Vagina (tissue), 2 donors: ENCODE data around the gene PRPS2. TPM values are rescaled to one million over a fixed set of nuclear protein-coding genes. Genes with fewer than 3 reads are reported as not detected.

Source experiments
- DNase-seq, 2 donors: peaks; one replicate each; pipeline ENCODE4 v3.0.0-alpha.2; 2017; ENCODE audit errors: extremely low spot score in 2 of 2
- H3K27ac ChIP-seq: fragments of 200-600 bp; sonication (generic); one replicate; pipeline ENCODE4 v1.5.1; 2019
- H3K27me3 ChIP-seq: fragments of 200-600 bp; sonication (generic); one replicate; pipeline ENCODE4 v1.5.1; 2019
- H3K36me3 ChIP-seq, 2 donors: fragments of 200-600 bp; sonication (generic); one replicate each; pipeline ENCODE4 v1.5.1; 2017 to 2019
- H3K4me1 ChIP-seq: fragments of 200-600 bp; sonication (generic); one replicate; pipeline ENCODE4 v1.5.1; 2019
- H3K4me3 ChIP-seq, 2 donors: fragments of 200-600 bp; sonication (generic); 1 replicate in 1 of 2; 2 replicates in 1 of 2; pipeline ENCODE4 v1.5.1; 2016 to 2019
- H3K9me3 ChIP-seq: fragments of 200-600 bp; sonication (generic); one replicate; pipeline ENCODE4 v1.5.1; 2019
- POLR2A ChIP-seq, 2 donors: fragments of 450-650 bp; IDR thresholded peaks; one replicate each; pipeline ENCODE4 v1.6.1; 2017; ENCODE audit warnings: antibody characterized with exemption in 2 of 2, mild to moderate bottlenecking in 2 of 2, moderate library complexity in 2 of 2
- POLR2AphosphoS5 ChIP-seq, 2 donors: sonication (generic); formaldehyde crosslinking; IDR thresholded peaks; one replicate each; pipeline ENCODE4 v1.9.0; 2017; ENCODE audit warnings: antibody characterized with exemption in 2 of 2, mild to moderate bottlenecking in 2 of 2, low read depth in 1 of 2; ENCODE audit not compliant: insufficient read depth in 1 of 2
- intact Hi-C: fragments of 100-400 bp; cut with DNase I; formaldehyde crosslinking; loops from one replicate; pipeline ENCODE4 v1.15.1; 2023
- total RNA-seq: library from RNA; depleted of rRNA; stranded (reverse); fragments of >200 nt; gene quantifications from one replicate; pipeline ENCODE4 v1.2.3, GENCODE V29; 2016
- TF ChIP-seq, protein P1 (sequence below), 3 experiments: fragments of 450-650 bp in 2 of 3; fragments of 200-600 bp in 1 of 3; sonication (generic) in 1 of 3; IDR thresholded peaks; one replicate each; pipeline ENCODE4 v1.5.1; 2017 to 2019; ENCODE audit warnings: antibody characterized with exemption in 3 of 3, mild to moderate bottlenecking in 2 of 3, moderate library complexity in 2 of 3

PRPS2 gene
- total RNA-seq, 1 donor from 2014 or later: 45.2 TPM

DNA sequence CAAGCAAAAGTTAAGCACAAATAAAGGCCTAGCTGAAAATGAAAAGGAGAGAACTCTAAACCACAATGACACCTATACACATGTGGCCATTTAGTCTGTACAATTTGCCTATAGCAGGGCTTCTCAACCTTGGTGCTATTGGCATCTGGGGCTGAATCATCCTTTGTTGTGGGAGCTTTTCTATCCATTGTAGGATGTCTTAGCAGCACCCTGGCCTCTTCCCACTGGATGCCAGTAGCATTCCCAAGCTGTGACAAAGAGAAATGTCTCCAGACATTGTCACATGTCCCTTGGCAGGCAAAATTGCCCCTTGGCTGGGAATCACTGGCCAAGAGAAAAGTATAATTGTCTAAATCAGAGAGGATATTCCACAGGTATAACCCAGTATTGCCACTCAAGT, 13.5 kb upstream of the PRPS2 start:
- H3K36me3 ChIP-seq: no peaks in the 10 kb centered on the region
- no peaks in the 10 kb centered on the region for H3K4me1 ChIP-seq
- intact Hi-C loops: no loop called here
- no peak for DNase-seq
- no peak overlapping the region for H3K4me3 ChIP-seq
- H3K9me3 ChIP-seq: no peaks in the 10 kb centered on the region
- no peak overlapping the region for H3K27ac ChIP-seq
- H3K27me3 ChIP-seq: no peaks in the 10 kb centered on the region
- TF ChIP-seq, protein P1, sequence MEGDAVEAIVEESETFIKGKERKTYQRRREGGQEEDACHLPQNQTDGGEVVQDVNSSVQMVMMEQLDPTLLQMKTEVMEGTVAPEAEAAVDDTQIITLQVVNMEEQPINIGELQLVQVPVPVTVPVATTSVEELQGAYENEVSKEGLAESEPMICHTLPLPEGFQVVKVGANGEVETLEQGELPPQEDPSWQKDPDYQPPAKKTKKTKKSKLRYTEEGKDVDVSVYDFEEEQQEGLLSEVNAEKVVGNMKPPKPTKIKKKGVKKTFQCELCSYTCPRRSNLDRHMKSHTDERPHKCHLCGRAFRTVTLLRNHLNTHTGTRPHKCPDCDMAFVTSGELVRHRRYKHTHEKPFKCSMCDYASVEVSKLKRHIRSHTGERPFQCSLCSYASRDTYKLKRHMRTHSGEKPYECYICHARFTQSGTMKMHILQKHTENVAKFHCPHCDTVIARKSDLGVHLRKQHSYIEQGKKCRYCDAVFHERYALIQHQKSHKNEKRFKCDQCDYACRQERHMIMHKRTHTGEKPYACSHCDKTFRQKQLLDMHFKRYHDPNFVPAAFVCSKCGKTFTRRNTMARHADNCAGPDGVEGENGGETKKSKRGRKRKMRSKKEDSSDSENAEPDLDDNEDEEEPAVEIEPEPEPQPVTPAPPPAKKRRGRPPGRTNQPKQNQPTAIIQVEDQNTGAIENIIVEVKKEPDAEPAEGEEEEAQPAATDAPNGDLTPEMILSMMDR (IDR thresholded peaks at IDR 0.05): no peak
- TF ChIP-seq POLR2AphosphoS5 (IDR thresholded peaks at IDR 0.05; ENCODE audit: insufficient read depth in 1 of 2, low read depth in 1 of 2): no peak

DNA sequence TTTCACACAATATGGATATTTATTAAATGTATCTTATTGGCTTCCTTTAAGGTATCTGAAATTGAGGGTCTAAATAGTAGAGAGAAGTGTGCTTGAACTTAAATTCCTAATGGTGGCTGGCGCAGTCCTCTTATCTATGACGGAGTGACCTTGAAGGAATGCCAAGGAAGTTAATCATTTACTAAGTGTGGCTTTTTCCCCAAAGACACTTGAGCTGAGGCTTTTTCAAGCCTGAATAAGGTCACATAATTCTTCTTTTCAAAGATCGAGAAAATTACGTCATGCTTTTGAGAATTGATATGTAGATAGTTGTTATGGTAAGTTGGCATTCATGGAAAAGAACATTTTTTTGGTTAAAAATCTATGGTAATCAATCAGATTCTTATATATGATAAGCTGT, 11.7 kb upstream of the PRPS2 start:
- Histone ChIP-seq H3K4me3 (no peak overlapping the region), H3K27ac (no peak overlapping the region), H3K36me3 (no peaks in the 10 kb centered on the region), H3K4me1 (no peaks in the 10 kb centered on the region), H3K9me3 (no peaks in the 10 kb centered on the region), H3K27me3 (no peaks in the 10 kb centered on the region)
- TF ChIP-seq POLR2A (IDR thresholded peaks at IDR 0.05) (no peak), POLR2AphosphoS5 (IDR thresholded peaks at IDR 0.05; ENCODE audit: insufficient read depth in 1 of 2, low read depth in 1 of 2) (no peak)
- TF ChIP-seq, protein P1 (IDR thresholded peaks at IDR 0.05): no peak
- no peak for DNase-seq
- intact Hi-C loops: no loop called here

DNA sequence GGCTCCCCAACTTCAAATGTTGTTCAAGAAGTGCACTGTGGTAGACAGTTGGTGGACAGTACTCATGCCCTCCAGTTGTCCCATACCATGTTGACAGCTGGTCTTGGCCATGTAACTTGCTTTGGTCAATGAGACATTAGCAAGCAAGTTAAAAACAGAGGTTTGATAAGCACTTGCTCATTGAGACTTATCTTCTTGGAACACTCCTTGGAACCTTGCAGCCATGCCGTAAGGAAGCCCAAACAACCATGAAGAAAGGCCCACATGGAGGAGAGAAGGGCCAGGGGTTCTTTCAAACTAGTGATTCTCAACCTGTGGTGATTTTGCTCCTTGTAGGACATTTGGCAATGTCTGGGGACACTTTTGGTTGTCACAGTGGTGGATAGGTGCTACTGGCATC, 2.6 kb upstream of the PRPS2 start:
- Histone ChIP-seq H3K4me3 (no peak overlapping the region), H3K27ac (no peak overlapping the region), H3K9me3 (no peaks in the 10 kb centered on the region), H3K27me3 (no peaks in the 10 kb centered on the region), H3K4me1 (no peaks in the 10 kb centered on the region), H3K36me3 (no peaks in the 10 kb centered on the region)
- TF ChIP-seq POLR2AphosphoS5 (IDR thresholded peaks at IDR 0.05; ENCODE audit: insufficient read depth in 1 of 2, low read depth in 1 of 2) (no peak), POLR2A (IDR thresholded peaks at IDR 0.05) (no peak)
- TF ChIP-seq, protein P1 (IDR thresholded peaks at IDR 0.05): no peak
- intact Hi-C loops: no loop called here
- no peak for DNase-seq

DNA sequence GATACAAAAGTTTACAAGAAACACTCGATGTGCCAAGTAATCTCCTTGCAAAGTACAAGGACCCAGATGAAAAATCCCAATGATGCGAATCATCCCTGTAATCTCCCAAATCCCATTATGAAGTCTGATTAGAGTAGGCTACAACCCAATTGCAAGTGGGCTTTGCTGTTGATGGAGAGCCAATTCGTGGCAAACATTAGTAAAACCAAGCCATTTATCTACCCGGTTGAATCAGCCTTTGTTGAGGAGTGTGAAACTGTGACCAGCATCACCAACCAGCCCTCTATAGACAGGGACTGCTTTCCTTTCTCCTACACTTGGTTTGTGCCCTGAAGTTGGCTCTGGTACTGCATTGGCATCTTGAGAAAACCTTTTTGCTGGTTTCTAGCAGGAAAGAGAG, 1.2 kb upstream of the PRPS2 start:
- no peaks in the 10 kb centered on the region for H3K36me3 ChIP-seq
- no peaks in the 10 kb centered on the region for H3K4me1 ChIP-seq
- intact Hi-C loops: no loop called here
- no peaks in the 10 kb centered on the region for H3K27me3 ChIP-seq
- no peak overlapping the region for H3K4me3 ChIP-seq
- no peak for TF ChIP-seq POLR2AphosphoS5 (IDR thresholded peaks at IDR 0.05; ENCODE audit: insufficient read depth in 1 of 2, low read depth in 1 of 2)
- TF ChIP-seq, protein P1 (IDR thresholded peaks at IDR 0.05): no peak
- DNase-seq: no peak
- no peaks in the 10 kb centered on the region for H3K9me3 ChIP-seq
- H3K27ac ChIP-seq: no peak overlapping the region

DNA sequence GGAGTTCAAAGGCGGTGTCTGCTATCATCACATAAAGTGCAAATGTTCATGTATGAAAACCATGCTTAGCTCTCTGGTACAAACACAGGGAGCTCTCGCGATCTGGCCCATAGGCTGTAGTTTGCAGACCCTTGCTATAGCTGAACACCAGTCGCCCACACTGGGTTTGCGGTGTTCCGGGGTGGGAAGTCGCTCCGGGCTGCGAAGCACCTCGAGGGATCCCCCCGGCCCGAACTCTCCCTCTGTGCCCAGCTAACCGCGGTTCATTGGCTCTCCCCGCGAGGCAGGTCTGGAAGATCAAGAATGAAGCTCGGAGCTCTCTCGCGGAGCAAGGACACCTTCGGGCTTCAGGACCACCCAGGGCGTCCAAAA, 341 bp upstream of the PRPS2 start:
- Histone ChIP-seq H3K36me3 (no peaks in the 10 kb centered on the region), H3K4me3 (peak overlapping the region; percentile 54 to 66), H3K9me3 (no peaks in the 10 kb centered on the region), H3K27me3 (no peaks in the 10 kb centered on the region), H3K4me1 (no peaks in the 10 kb centered on the region), H3K27ac (peak overlapping the region; percentile 49)
- DNase-seq: no peak
- intact Hi-C loops: no loop called here
- no peak for TF ChIP-seq POLR2AphosphoS5 (IDR thresholded peaks at IDR 0.05; ENCODE audit: insufficient read depth in 1 of 2, low read depth in 1 of 2)
- TF ChIP-seq POLR2A (IDR thresholded peaks at IDR 0.05): no peak
- TF ChIP-seq, protein P1 (IDR thresholded peaks at IDR 0.05): no peak
